NCI-H1436 (cell line): ENCODE measurements around the gene LINGO1.

Source experiments
- DNase-seq: peaks from one replicate; lab custom pipeline; 2025; lab: John Stamatoyannopoulos, UW

The LINGO1 gene

DNA sequence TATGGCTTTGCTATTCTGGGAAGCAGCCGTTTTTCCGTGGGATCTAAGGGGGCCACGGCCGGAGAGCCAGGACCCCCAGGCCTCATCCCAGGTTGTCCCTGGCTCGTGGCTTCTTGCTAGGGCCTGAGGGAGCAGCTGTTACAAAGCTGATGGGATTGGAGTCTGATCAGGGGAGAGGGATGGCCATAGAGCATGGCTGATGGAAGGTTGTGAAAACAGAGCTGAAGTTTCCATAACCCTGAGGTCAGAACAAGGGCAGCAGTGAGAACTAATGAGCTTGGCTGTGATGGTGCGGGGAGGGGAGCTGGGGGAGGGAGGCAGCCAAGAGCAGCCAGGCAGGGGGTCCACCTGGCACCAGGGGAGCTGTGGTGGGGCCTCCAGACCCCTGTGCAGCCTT, 63.0 kb downstream of the LINGO1 start:
- no peak for DNase-seq

GRCh38 chr15:77568973-77569728, 63.6 kb downstream of the LINGO1 start:
- no peak for DNase-seq

DNA sequence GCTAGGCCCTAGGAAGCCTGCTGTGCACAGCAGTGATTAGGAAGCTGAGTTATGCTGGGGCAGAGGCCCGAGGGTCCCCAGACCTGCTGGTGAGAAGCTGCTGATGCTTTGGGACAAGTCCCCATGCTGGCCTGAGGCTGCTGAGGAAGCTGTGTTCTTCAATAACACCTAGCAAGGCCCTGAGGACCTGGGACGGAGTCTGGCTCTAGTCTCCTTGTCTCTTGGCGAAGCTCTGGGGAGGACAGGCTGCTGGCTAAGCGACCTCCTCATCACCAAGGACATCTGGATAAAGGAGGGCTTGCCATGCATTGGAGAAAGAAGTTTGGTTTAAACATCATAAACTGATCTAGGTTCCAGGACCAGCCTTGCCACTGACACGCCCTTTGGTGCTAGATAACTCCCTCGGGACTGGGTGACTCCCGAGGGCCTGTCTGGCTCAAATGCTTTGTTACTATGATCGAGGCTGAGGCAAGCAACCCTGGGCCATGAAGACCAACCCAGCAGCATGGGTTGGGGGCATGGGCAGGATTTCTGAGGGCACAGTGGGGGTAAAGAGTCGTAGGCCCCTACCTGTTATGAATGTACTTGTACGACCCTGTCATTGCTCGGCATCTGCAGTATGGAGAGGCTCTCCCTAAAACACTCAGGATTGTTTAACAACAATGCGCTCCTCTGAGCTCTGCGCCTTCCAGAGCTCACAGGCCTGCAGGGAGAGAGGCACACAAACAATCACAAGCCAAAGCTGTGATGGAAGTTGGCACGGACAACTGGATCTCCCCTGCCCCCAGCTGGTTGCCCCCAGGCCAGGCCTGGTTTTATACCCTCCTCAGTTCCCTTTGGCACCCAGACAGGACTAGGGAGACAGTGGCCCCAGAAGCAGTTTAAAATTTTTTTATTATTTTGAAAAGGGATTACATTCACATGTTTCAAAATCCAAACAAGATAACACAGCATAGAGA, 64.4 kb downstream of the LINGO1 start:
- DNase-seq, result peak; percentile 34

DNA sequence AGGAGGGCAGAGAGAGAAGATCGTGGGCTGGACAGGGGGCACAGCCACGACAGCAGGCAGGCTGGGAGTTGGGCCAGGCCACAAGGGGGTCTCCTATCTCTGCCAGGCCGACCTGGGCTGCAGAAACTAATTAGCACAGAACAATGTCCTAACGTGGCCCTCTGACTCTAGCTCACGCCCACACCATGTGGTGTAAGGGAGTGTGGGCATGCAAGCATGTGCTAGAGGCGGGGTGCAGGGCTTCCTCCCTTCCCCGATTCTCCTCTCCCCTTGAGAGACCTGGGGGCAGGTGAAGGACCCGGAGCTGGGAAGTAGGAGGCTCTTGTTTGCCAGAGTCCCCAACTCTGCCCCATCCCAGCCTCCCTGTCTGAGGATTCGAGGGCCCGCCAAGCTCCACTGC, 65.5 kb downstream of the LINGO1 start:
- no peak for DNase-seq

DNA sequence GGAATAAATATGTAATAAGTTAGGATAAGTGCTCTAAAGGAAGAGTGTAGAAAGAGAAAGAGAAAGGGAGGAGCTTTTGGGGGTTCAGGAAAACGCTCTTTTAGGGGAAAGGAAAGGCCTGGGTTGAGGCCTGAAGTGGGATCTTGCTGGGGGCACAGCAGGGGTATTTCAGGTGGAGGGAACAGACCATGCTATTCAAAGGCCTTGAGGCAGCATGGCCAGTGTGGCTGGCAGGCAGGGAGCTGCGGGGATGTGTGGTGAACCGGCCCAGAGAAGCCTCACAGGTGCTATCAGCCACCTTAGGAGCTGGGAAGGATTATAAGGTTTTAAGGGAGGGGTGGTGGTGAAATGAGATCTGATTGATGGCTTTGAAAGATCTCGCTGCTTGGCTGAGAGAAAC, 66.6 kb downstream of the LINGO1 start:
- no peak for DNase-seq

DNA sequence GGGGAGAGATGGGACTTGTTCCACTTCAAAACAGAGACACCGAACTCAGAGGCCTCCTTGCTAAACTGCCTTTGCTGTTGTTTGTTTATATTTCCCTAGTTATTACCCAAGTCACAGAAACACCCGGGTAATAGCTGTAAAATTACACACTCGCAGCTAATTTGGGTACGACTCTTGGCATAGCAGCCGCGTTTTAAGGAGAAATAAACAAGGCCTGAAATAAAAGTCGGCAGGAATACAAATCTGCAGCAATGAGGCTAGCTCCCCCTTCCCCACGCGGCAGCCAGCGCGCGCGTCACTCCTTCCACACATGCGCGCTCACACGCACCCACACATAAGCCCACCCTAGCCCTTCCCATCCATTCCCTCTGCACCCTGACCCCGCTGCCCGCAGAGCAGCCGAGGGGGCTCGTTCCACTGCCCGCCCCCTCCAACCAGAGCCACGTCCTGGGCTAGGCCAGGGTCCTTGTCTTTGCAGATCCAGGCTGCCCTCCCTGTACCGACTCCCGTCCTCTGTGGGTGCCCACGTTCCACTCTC, 67.3 kb downstream of the LINGO1 start:
- no peak for DNase-seq

- DNase-seq, result no peak
These were observed 67.8 kb downstream of the LINGO1 start for GRCh38 chr15:77564938-77565337.

GRCh38 chr15:77564341-77564740, 68.4 kb downstream of the LINGO1 start:
- no peak for DNase-seq

- DNase-seq, result no peak
These were observed 69.0 kb downstream of the LINGO1 start for GRCh38 chr15:77563623-77564156.
